ENCODE measurements around the gene MKRN2OS.

The MKRN2OS gene

GRCh38 chr3:12545473-12545791 lies at the start of gene MKRN2OS:
Gene MKRN2OS, minus strand, starts transcription at chr3:12545499. Its CDS starts 35 bp downstream, at chr3:12545464.
- peak; percentile 34 for DNase-seq

- DNase-seq = no peak
Observed at GRCh38 chr3:12593473-12593872, 48.2 kb upstream of the MKRN2OS start.

- no peak for DNase-seq
Observed at GRCh38 chr3:12591997-12592715, 46.9 kb upstream of the MKRN2OS start.

GRCh38 chr3:12591456-12591855 lies 46.2 kb upstream of the MKRN2OS start:
- no peak for DNase-seq

- DNase-seq = no peak
Observed at GRCh38 chr3:12590096-12590495, 44.8 kb upstream of the MKRN2OS start.

- peak; percentile 44 for DNase-seq
Observed at GRCh38 chr3:12588039-12589009, 43.0 kb upstream of the MKRN2OS start.

- no peak for DNase-seq
Observed at GRCh38 chr3:12586403-12586802, 41.1 kb upstream of the MKRN2OS start.

GRCh38 chr3:12585970-12586369 lies 40.7 kb upstream of the MKRN2OS start:
- no peak for DNase-seq

GRCh38 chr3:12585181-12585580 lies 39.9 kb upstream of the MKRN2OS start:
- DNase-seq = no peak

- DNase-seq = no peak
Observed at GRCh38 chr3:12584083-12584482, 38.8 kb upstream of the MKRN2OS start.

- no peak for DNase-seq
Observed at GRCh38 chr3:12583280-12583679, 38.0 kb upstream of the MKRN2OS start.

GRCh38 chr3:12582730-12583129 lies 37.4 kb upstream of the MKRN2OS start:
- no peak for DNase-seq

GRCh38 chr3:12579905-12580304 lies 34.6 kb upstream of the MKRN2OS start:
- no peak for DNase-seq

- no peak for DNase-seq
Observed at GRCh38 chr3:12579456-12579855, 34.2 kb upstream of the MKRN2OS start.

GRCh38 chr3:12578742-12579141 lies 33.4 kb upstream of the MKRN2OS start:
- no peak for DNase-seq

GRCh38 chr3:12577379-12577778 lies 32.1 kb upstream of the MKRN2OS start:
- no peak for DNase-seq

- DNase-seq = no peak
Observed at GRCh38 chr3:12574661-12575060, 29.4 kb upstream of the MKRN2OS start.

GRCh38 chr3:12574131-12574530 lies 28.8 kb upstream of the MKRN2OS start:
- DNase-seq = no peak

- no peak for DNase-seq
Observed at GRCh38 chr3:12571986-12572385, 26.7 kb upstream of the MKRN2OS start.

GRCh38 chr3:12569836-12570235 lies 24.5 kb upstream of the MKRN2OS start:
- DNase-seq = no peak

GRCh38 chr3:12568747-12569146 lies 23.4 kb upstream of the MKRN2OS start:
- no peak for DNase-seq

- DNase-seq = no peak
Observed at GRCh38 chr3:12566976-12567375, 21.7 kb upstream of the MKRN2OS start.

- DNase-seq = no peak
Observed at GRCh38 chr3:12562451-12562850, 17.2 kb upstream of the MKRN2OS start.

GRCh38 chr3:12561397-12561796 lies 16.1 kb upstream of the MKRN2OS start:
- no peak for DNase-seq

Measured in DMS153 (cell line).